Activated CD4-positive, alpha-beta T cell treated with anti-CD3 and anti-CD28 coated beads, Interleukin-2, Interleukin-4, amounts not matched to agents 100 ng/mL and 50 ng/mL, durations not matched to agents 16 hours and 8 hours (primary cell): ENCODE data around the gene ALKBH3.

Experiments
- DNase-seq: peaks from one replicate; pipeline ENCODE4 v3.0.0-alpha.2; 2020; ENCODE audit warnings: low spot score

ALKBH3 gene

GRCh38 chr11:43922744-43923405 lies 42.2 kb downstream of the ALKBH3 start:
- no peak for DNase-seq

DNA sequence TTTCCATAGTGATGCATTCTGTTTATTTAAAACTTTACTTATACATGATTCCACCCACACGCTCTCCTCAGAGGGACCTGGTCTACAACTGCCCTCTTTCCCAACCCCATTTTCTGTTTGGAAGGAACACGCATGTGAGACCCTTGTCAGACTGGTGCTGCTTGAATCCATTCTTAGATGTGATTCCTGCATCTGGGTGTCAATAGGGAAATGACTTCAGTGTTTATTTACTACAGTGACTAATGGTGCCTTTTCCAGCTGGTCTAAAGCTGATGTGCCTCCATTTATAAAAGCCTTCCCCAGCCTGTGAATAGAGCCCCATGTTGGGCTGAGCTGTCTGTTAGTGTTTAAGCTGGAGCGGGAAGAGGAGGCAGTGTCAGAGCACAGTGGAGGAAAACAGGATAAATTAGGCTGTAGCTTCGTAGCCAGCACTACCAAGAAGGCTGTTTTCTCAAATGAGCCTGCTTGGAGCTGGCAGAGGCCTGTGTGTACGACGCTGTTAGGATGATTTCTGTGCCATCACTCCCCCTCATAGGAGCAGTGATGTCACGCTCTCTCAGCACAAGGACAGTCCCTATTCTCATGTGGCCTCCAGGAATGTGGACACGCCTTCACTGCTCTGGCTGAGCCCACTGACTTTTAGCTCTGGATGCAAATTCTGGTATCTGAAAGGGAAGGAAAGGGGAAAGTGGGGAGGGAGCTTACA lies 42.9 kb downstream of the ALKBH3 start:
- DNase-seq, result no peak

GRCh38 chr11:43924112-43924855 lies 43.7 kb downstream of the ALKBH3 start:
- no peak for DNase-seq

DNA sequence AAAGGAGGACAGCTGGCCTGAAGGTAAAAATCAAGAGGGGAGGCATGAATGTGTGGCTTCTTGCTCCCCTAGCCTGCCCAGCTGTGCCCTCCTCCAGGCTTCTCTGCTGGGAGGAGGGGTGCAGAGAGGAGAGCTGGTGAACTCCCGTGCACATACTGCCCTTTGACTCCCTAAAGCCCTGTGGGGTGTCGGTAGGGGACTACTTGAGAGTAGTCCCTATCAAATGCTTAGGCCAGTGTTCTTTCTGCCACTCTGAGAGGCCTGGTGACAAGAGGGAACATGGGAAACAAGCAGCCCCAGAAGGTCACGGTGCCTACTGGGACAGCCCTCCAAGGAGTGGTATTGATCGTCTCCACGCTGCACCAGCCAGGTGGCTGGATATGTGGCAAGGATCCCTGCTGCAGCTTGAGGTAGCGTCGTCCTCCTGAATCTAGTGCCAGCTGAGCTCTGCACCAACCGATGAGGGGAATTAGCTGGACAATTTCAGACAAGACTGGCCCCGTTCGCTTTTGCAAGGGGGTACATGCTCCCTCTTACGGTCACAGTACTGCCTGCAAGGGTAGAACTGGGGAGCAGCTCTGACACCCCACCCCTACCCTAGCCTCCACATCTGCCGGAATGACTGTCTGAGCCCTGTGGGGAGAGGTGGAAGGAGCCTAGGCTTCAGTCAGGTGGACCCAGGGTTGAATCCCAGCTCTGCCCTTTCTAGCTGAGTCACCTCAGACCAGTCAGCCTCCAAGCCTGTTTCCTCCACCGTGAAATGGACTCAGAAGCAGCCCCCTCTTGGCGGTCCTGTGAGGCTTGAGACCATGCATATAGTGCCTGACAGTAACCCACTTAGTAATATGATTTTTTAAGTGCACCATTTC lies 44.7 kb downstream of the ALKBH3 start:
- DNase-seq, result no peak

DNA sequence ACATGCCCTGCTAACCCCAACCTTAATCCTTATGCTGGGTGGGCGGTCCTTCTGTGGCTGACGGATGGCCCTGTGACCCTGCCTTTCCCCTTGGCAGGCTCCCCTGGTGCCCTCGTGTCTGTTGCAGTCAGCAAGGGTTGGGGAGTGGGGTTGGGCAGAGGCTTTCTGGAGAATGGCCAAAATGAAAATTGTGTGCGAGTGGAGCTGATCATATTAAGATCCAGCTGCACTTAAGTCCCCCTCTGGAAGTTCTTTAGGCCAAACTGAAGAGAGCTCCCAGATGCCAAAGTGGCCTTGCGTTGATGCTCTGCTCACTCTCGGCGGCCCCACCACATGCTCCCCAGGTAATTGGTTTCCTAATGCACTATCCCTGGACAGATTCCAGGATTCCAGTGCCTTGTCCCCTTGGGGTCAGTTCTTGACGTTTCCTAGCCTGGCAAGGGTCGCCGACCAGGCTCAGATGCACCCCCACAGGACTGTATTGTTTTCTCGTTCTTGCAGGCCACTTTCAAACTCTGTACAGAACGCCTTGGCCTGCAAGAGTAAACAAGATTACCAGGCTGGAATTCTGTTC lies 45.4 kb downstream of the ALKBH3 start:
- no peak for DNase-seq

GRCh38 chr11:43927070-43927469 lies 46.4 kb downstream of the ALKBH3 start:
- no peak for DNase-seq

DNA sequence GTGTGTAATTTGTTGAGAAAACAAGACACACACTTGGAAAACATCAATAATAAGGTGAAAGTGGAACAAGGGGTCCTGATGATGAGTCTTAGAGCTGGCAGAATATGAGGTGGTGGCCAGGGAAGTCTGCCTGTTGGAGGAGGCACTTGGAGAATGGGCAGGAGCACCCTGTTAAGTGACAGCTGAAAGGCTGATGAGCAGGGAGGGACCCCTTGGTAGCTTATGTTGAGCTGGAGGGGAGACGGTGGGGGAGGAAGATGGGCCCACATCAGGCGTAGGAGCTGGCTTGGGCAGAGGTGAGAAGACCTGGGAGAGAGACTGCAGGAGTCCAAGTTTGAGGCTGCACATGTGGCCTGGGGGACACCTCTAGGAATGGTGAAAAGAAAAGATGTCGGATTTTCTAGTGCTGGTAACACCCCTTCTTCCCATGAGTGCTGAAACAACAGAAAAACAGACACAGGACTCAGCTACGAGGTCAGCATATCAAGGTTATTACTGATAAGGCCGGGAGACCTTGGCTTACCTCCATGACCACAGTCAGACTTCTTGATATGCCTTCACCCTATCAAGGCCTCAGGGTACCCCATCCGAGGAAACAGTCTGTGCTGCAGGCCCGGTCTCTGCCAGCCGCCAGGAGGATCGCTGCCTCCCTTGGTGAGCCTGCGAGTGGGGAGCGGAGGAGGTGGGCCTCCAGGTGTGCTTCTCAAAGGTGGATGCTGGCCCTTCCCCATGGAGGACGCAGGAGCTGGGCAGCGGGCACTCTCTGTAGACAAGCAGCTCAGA lies 47.5 kb downstream of the ALKBH3 start:
- DNase-seq, result no peak

- DNase-seq, result no peak
Observed at GRCh38 chr11:43928721-43929120, 48.1 kb downstream of the ALKBH3 start.

DNA sequence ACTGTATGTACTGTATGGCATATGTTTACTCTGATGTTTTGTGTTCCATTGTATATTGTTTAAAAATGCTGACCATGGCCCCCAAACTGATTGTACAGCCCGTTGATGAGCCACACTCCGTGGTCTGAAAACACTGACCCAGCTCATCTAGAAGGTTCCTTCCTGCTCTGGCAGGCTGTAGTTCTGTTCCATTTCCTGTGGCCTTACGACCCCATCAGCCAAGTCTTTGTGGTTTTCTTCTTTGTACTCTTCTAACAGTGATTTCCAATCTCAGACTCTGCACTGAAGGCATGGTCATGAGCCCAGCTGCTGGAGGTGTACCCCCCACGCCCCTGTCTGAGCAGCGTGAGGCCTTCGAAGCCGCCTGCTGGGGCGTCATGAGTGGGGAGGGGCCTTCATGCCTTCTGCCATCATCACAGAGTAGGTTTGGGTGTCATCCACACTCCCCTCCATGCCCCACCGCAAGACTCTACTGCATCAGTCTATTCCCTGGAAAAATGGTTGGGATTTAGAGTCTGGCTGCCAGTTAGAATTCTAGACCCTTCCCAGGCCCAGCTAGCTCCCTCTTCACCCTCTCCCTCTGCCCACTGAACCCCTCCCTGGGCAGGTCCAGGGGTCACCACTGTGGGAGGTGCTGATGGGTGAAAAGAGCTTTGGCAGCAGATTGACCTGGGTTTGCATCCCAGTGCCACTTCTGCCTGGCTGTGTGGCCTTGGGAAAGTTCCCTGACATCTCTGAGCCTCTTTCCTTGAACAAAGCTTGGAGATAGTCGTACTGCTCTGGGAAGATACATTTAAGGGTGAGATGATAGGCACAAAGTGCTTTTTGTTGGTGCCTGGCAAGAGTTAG lies 50.5 kb downstream of the ALKBH3 start:
- DNase-seq, result no peak

DNA sequence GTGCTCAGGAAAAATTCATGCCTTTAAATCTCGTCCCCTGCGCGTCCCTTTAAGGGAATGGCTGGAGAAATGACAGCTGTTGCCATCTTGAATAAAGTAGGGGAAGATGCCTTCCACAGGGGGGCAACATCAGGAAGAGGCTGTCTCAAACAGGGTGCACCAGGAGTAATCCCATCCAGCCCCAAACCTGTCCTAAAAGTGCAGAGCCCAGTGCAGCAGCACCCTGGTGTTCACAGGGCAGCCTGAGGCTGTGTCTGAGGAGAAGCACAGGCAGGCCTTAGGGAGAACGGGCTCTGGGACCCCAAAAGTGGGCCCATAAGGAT lies 51.0 kb downstream of the ALKBH3 start:
- no peak for DNase-seq

- no peak for DNase-seq
Observed at GRCh38 chr11:43933226-43933607, 52.6 kb downstream of the ALKBH3 start.

GRCh38 chr11:43933608-43934551 lies 53.2 kb downstream of the ALKBH3 start:
- no peak for DNase-seq

DNA sequence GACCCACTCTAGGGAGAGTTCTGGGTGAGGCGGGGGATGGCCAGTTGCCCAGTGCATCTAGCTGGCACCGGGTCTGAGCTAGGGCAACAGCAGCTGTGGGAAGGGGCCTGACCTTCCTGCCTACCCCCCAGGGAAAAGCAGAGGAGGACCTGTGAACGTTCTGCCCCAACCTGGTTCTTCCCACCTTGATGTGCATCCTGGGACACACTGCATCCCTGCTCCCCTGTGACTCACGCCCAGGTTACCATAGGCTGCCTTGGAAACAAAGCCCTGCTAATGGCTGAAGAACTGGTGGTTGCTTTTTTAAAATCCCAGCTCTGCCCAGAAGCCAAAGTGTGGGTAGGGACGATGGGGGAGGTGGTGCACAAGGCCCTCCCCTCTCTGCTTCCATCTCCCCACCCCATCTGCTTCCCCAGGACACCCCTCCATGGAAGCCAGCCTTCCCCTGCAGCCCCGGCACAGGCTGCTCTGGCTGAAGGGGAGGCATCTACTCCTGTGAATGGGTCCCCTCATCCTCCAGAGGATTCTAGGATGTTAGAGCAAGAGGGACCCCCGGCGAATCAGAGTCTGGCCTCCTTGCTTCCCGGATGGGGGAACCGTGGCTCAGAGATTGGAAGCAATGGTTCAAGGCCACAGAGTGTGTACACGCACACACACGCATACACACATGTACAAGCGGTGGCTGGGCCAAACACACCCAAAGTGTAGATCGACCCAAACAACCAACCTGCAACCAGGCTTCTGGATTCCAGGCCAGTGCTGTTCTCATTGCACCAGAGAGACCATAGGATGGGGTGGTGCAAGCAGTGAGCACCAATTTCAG lies 54.2 kb downstream of the ALKBH3 start:
- no peak for DNase-seq

DNA sequence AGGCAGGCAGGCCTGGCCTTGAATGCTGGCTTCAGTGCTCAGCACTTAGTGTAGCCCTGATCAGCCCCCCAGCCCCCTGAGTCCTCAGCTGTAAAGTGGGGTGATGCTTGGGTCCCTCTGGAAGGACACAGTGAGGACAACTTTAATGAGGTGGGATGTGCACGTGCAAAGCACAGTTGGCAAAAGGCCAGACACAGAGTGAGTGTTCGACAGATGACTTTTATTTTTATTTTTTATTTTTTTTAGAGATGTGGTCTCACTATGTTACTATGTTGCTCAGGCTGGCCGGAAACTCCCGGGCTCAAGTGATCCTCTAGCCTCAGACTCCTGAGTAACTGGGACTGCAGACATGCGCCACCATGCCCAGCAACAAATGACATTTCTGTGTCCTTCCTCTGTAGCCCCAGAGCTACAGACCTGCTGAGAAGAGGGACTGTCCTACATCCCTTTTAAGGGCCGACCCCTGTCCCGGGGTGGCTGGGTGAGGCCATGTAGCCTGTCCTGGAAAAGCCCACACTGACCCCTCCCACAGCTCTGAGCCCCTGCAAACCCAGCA lies 54.9 kb downstream of the ALKBH3 start:
- DNase-seq, result no peak

DNA sequence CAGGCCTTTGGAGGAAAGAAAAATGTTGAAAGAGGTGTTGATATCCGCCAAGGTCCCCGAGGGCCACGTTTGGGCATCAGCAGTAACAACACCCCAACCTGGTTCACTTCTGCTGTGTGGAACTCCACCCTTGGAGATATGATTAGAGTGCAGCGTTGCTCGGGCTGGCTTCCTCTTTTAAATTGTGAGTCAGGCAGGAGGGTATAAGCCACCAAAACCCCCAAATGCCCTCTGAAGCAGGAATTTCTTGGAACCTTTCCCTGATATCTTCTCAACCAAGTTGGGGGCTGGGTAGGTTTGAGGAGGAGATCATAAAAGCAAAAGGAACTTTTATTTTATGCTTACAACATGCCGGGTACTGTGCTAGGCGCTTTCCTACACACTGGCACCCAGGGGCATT lies 55.4 kb downstream of the ALKBH3 start:
- DNase-seq, result no peak

- no peak for DNase-seq
Observed at GRCh38 chr11:43937434-43938411, 57.1 kb downstream of the ALKBH3 start.
